T-helper 2 cell (primary cell): Measurements from ENCODE around the gene UBE3A.
"Not testable (repeated sequence)": the region's sequence is repeated elsewhere in the genome, so short reads cannot be mapped to it uniquely, and the experiment has no call there.

Experiments
- DNase-seq, 5 experiments: peaks; one replicate each; pipeline versions ENCODE4 v3.0.0 to v3.0.0-alpha.2; 2012 to 2022
- total RNA-seq, 2 donors: gene quantifications; one replicate each; lab custom pipeline; 2026; lab: John Stamatoyannopoulos, UW

Gene UBE3A
- 139 to 144 reads per million in 2 donors for total RNA-seq

DNA sequence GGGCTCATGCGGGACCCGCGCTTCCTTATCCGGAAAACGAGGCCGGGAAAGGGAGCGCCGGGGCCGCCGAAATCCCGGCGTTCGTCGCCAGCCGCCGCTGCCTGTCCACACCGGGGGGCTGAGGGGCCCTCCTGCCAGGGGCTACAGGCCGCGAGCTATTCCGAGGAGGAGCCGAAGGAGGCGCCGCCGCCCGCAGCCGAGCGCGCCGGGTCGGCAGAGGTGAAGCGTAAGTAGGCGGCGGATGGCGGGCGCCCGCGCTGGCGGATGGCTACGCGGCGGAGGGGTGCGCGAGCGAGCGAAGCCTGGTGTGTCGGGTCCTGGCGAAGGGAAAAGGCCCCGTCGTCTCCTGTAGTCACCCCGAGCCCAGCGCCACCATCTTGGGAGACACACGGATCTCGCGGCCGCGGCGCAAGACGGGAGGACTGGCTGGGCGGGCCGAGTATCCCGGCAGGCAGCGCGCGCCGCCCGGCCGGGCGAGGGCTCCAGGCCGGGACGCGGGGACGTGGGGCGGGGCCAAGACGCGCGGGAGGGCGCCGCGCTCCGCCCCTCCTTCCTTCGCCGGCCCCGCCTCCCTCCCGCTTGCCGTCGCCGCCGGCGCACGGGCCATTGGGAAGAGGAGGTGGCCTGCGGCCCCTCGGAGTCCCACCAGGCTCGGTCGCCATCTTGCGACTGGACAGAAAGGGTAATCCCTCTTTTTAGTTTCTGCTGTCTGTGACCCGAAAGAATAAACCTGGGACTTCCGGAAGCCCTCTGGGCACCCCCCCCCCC, at the start of gene UBE3A:
Gene UBE3A (minus strand): TSS at position 424 of the 768 bp plus-strand sequence. CDS start 29,917 bp downstream, outside the sequence.
- DNase-seq, result peak; percentile 73 to 96 (median 80)

- DNase-seq, result no peak
These were observed 48.5 kb upstream of the UBE3A start for GRCh38 chr15:25487226-25487884.

DNA sequence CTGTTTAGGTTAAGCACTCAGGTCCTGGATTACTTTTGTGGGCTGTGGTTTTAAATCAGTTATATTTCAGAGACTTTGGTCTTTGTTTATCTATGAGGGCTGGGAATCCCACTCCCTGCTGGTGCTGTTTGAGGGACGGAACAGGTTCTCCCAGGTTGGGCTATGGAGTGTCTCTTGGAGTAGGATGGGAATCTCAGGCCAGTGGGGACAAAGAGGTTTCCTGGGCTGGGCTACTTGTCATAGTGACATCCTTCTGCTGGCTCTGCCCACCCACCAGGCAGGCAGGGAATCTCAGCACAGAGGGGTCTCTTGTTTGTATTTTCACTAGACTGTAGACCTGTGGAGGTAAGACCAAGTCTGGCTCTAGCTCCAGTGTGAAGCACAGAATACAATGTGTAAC, 47.2 kb upstream of the UBE3A start:
- no peak for DNase-seq

DNA sequence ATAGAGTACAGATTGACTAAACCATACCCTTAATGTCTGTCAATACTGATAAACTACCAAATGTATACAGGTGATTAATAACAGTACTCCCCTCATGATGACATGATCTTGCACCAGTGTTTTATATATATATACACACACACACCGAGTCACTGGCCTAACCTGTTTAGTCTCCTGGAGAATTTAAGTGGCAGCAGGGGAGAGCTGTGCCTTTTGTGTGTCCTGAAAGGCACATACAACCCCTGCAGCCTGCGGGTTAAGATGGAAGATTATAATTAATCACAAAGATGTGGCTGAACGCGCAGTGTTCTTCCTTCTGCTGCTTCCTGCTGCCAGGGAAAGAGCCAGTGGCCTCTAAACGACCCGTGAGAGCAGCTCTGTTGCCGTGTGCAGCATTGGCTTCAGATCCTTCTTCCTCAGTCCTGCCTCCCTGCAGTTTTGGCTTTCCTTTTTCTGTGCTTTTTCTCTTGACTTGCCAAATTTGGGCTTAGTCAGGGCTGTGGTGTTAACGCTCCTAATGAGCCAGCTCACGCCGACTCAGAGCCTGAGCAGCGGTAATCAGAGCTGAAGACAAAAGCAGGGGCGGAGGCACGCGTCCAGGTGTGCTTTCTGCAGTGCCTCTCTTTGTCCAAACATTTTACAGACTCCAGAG, 42.5 kb upstream of the UBE3A start:
- DNase-seq, result no peak

DNA sequence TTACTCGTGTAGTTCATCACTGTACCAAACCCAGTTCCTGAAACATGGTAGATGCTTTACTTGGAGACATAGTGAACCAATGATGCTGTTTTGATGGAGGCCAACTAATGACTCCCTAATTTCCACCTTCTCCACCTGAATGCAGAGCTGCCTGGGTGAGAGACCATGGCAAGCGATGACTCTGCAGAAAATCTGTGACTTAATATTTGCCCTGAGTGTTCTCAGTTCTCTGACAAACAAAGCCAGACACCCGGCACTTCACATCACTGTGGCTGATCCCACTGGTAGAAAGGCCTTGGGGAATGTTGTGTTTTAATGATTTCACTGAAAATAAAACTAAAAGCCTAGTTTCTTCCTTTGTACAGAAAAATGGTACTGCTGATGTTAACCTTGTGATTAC, 39.5 kb upstream of the UBE3A start:
- DNase-seq, result no peak

DNA sequence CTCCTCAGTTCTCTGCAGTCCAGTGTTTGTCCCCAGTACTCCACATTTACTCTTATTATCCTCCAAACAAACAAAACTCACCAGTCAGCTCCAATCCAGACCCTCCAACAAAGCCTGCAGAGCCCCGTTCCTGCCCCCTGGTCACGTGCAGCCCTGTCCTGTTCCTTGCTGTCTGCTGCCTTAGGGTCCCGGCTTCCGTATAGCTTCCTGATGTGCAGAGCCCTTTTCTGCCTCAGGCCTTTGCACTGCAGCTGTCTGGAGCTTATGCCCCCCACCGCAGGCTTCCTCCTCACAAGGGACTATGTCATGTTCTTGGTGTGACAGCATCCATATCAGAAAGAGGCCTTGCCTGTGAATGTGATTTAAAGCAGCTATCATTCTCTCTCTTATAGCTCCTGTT, 39.0 kb upstream of the UBE3A start:
- DNase-seq, result no peak

DNA sequence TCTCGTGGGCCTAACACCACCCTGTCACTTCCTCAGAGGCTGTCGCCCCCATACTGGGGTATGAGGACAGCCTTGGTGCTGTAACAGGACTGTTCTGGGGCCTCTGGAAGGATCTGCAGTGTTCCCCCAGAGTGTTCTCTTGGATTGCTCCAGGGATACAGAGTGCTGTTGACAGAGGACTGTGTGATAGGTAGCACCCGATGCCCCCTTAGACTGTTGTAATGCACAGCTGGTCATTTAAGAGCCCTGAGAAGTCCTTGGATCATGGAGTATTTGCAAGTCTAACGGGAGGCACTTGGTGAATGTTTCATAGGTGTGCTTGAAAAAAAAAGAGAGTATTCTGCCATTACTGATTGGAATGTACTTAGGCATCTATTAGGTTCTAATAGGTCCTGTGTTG, 35.4 kb upstream of the UBE3A start:
- DNase-seq, result no peak

GRCh38 chr15:25470230-25470629, 31.4 kb upstream of the UBE3A start:
- DNase-seq, result no peak

GRCh38 chr15:25469377-25469776, 30.6 kb upstream of the UBE3A start:
- no peak for DNase-seq

GRCh38 chr15:25468611-25469010, 29.8 kb upstream of the UBE3A start:
- DNase-seq, result no peak

DNA sequence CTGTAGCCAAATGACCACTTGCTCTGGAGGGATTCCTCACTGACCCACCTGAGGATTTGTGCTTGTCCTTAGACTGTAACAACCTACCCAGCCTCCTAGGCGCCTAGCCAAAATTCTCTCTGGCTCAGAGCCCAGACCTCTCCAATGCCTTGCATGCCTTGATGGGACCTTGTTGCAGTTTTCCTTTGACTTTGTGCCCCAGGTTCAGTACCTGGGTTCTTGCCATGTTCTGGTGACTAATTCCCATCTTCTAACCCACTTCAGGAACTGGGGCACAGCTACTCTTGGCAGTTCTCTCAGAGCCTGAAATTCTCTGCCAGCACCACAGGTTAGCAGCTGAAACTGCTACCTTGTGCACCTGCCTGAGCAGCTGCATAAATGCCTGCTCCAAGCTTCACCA, 27.0 kb upstream of the UBE3A start:
- no peak for DNase-seq

- DNase-seq, result no peak
These were observed 26.0 kb upstream of the UBE3A start for GRCh38 chr15:25464784-25465183.

- DNase-seq, result no peak
These were observed 25.6 kb upstream of the UBE3A start for GRCh38 chr15:25464383-25464782.

- no peak for DNase-seq
These were observed 17.4 kb upstream of the UBE3A start for GRCh38 chr15:25456196-25456595.

DNA sequence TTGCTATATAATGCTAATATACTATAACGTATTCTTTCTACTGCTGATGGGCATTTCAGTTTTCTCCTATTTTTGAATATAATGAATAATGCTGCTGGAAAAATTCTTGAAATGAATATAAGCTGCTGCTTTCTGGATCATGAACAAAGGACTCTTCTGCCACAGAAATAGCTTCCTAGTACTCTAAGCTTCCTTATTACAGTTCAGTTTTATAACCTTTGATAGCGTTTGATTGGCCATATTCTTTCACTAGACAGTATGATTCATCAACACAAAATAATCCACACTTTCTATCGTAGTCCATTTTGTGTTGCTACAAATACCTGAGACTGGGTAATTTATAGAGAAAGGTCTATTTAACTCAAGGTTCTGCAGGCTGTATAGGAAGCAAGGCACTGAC, 16.4 kb upstream of the UBE3A start:
- DNase-seq, result no peak

GRCh38 chr15:25454771-25455170, 15.9 kb upstream of the UBE3A start:
- DNase-seq, result no peak

GRCh38 chr15:25453246-25453645, 14.4 kb upstream of the UBE3A start:
- DNase-seq, result not testable (repeated sequence)

DNA sequence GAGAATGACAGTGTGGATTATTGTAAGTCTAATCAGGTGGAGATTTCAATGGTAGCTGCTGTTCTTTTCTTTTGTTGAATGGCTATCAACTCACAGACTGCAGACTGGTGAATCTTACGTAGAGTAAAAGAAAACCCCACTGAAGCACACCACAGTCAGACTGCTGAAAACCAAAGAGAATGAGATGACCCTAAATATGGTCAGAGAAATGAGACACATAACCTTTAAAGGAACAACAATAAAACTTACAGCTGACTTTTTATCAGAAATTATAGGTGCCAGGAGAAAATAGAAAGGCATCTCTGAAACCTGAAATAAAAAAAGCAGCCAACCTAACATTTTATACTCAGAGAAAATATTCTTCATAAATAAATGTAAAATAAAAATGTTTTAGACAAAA, 12.7 kb upstream of the UBE3A start:
- no peak for DNase-seq

GRCh38 chr15:25450163-25450562, 11.3 kb upstream of the UBE3A start:
- DNase-seq, result no peak

DNA sequence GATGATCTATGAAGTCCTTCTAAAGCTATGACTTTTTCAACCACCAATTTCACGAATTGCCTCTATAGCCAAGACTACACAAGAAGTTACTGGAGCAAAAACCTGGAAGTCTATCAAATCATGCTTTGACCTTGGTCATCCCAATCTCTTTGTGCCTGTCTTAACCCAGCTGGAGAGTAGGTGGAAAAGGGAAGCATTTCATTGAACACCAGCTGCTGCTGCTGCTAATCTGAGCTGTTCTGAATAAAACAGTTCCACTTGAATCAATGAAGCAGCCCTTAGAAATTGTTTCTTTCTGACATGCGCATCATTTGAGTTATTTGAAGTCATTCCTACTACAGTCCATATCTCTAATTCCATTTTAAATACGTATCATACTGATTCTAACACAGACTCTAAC, 7.3 kb upstream of the UBE3A start:
- DNase-seq, result no peak

- no peak for DNase-seq
These were observed 6.6 kb upstream of the UBE3A start for GRCh38 chr15:25445412-25445811.

- DNase-seq, result no peak
These were observed 2.3 kb upstream of the UBE3A start for GRCh38 chr15:25441111-25441510.

DNA sequence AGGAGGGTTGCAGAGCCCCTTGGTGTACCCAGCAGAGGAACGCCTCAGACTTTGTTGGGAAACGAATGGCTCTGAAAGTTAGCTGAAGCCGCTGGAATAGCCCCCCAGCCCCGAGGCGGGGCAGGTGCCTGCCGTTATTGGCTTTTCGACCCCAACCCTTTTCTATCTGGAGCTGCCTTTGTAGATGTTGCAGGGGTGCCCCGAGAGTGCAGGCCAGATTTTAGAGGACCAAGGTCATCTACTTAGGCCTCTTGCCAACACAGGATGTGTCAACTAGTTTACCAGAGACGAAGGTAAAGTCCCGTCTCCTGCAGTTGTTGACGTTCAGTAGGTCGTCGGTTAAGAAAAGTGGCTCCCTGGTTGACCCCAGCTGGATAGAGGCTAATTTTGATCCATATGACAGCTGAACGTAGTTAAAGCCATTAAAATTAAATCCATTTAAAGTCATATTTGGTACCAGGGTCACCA, 579 bp upstream of the UBE3A start:
- DNase-seq, result peak in 2 of 5 experiments; percentile 7 to 38
